GM23248 (cell line): ENCODE data around the gene ZFX. TPM values are rescaled to one million over a fixed set of nuclear protein-coding genes. Genes with fewer than 3 reads are reported as not detected.

Source experiments
- DNase-seq: peaks from one replicate; pipeline ENCODE4 v3.0.0-alpha.2; 2015
- H2AFZ ChIP-seq: fragments of 200-600 bp; sonication (generic); 2 replicates; pipeline ENCODE4 v1.6.1; 2016; ENCODE audit warnings: antibody characterized with exemption
- H3F3A ChIP-seq: fragments of 200-600 bp; sonication (generic); 2 replicates; pipeline ENCODE4 v1.6.1; 2016; ENCODE audit warnings: mild to moderate bottlenecking, antibody characterized with exemption, mixed run types; ENCODE audit not compliant: insufficient read depth
- H3K27ac ChIP-seq: fragments of 200-600 bp; sonication (generic); 2 replicates; pipeline ENCODE4 v1.5.1; 2016; ENCODE audit warnings: mild to moderate bottlenecking
- H3K27me3 ChIP-seq: fragments of 200-600 bp; sonication (generic); replicated peaks from 2 replicates; pipeline ENCODE4 v1.6.1; 2016; ENCODE audit warnings: mild to moderate bottlenecking; ENCODE audit not compliant: insufficient read depth
- H3K36me3 ChIP-seq: fragments of 200-600 bp; sonication (generic); 2 replicates; pipeline ENCODE4 v1.6.1; 2016; ENCODE audit warnings: low read depth, mild to moderate bottlenecking
- H3K4me1 ChIP-seq: fragments of 200-600 bp; sonication (generic); 2 replicates; pipeline ENCODE4 v1.6.1; 2016; ENCODE audit warnings: mild to moderate bottlenecking; ENCODE audit not compliant: insufficient read depth
- H3K4me2 ChIP-seq: fragments of 200-600 bp; sonication (generic); one replicate; pipeline ENCODE4 v1.6.1; 2016; ENCODE audit warnings: mild to moderate bottlenecking; ENCODE audit not compliant: unreplicated experiment
- H3K4me3 ChIP-seq: fragments of 200-600 bp; sonication (generic); 2 replicates; pipeline ENCODE4 v1.5.1; 2016; ENCODE audit warnings: mild to moderate bottlenecking
- H3K79me2 ChIP-seq: fragments of 200-600 bp; sonication (generic); 2 replicates; pipeline ENCODE4 v1.6.1; 2016; ENCODE audit warnings: mild to moderate bottlenecking; ENCODE audit not compliant: insufficient read depth
- H3K9ac ChIP-seq: fragments of 200-600 bp; sonication (generic); 2 replicates; pipeline ENCODE4 v1.6.1; 2016; ENCODE audit warnings: mild to moderate bottlenecking
- H3K9me2 ChIP-seq: fragments of 200-600 bp; sonication (generic); 2 replicates; pipeline ENCODE4 v1.6.1; 2016; ENCODE audit warnings: mixed run types, mild to moderate bottlenecking, moderate library complexity; ENCODE audit not compliant: insufficient read depth
- H3K9me3 ChIP-seq: fragments of 200-600 bp; sonication (generic); one replicate; pipeline ENCODE4 v1.6.1; 2017; ENCODE audit warnings: low read depth
- H4K20me1 ChIP-seq: fragments of 200-600 bp; sonication (generic); 2 replicates; pipeline ENCODE4 v1.6.0; 2016; ENCODE audit not compliant: insufficient read depth
- EZH2 ChIP-seq: fragments of 200-600 bp; sonication (generic); IDR thresholded peaks from 2 replicates; pipeline ENCODE4 v1.6.1; 2018; ENCODE audit warnings: antibody characterized with exemption, mild to moderate bottlenecking; ENCODE audit not compliant: insufficient read depth, poor library complexity, severe bottlenecking
- EZH2phosphoT487 ChIP-seq: fragments of 200-600 bp; sonication (generic); IDR thresholded peaks from 2 replicates; pipeline ENCODE4 v1.6.1; 2018; ENCODE audit warnings: antibody characterized with exemption, moderate library complexity, mild to moderate bottlenecking, low read depth; ENCODE audit not compliant: insufficient read depth
- WGBS, 2 experiments: methylation state at CpG; one replicate each; pipeline ENCODE4 v1.1.6; 2015 to 2017; ENCODE audit warnings: low lambda C conversion rate in 2 of 2, low coverage in 1 of 2; ENCODE audit errors: missing lambda C conversion rate in 2 of 2; 5-methylcytosine and 5-hydroxymethylcytosine counted together
- in situ Hi-C: fragments of 300-500 bp; cut with MboI; formaldehyde crosslinking; loops from 2 replicates; pipeline ENCODE4 v1.15.0; 2020
- polyA plus RNA-seq: library from polyadenylated mRNA; unstranded; fragments of >200 nt; fragmentation: Nextera tagmentation; extraction: Ambion mirVana; gene quantifications from 2 replicates; pipeline ENCODE4 v1.2.1, GENCODE V29; 2016
- total RNA-seq: library from RNA; depleted of rRNA; stranded (reverse); fragments of >200 nt; shearing (Covaris generic); gene quantifications from 2 replicates; pipeline ENCODE4 v1.2.3, GENCODE V29; 2014

ZFX gene
- total and polyA plus RNA-seq, 2 experiments from 2014 or later: 19.6 to 24.1 TPM

- no peaks in the 10 kb centered on the region for H3K9me2 ChIP-seq
- H3K27me3 ChIP-seq: no peaks in the 10 kb centered on the region
- no peak overlapping the region for H2AFZ ChIP-seq
- H3K4me3 ChIP-seq: no peak overlapping the region
- H3K4me2 ChIP-seq: no peak overlapping the region
- DNase-seq: no peak
- no peaks in the 10 kb centered on the region for H3K9me3 ChIP-seq
- H3K27ac ChIP-seq: no peak overlapping the region
- no peak overlapping the region for H3K9ac ChIP-seq
- no peaks in the 10 kb centered on the region for H3K36me3 ChIP-seq
- TF ChIP-seq EZH2phosphoT487: no peak
- TF ChIP-seq EZH2: no peak
- H3F3A ChIP-seq: peaks cover 12% of the 10 kb centered on the region
- no peaks in the 10 kb centered on the region; the same call in 1 of the 2 replicates for H4K20me1 ChIP-seq
- peaks cover 100% of the 10 kb centered on the region for H3K79me2 ChIP-seq
- in situ Hi-C loops: no loop called here
- peaks cover 23% of the 10 kb centered on the region for H3K4me1 ChIP-seq
- 100% methylated on average over 1 of the region's 1 CpG for WGBS, 2 experiments
These were observed 51.7 kb downstream of the ZFX start for GRCh38 chrX:24201216-24201615.

GRCh38 chrX:24202465-24203031 is 53.0 kb downstream of the ZFX start:
- H3K4me2 ChIP-seq: no peak overlapping the region
- no peak overlapping the region for H2AFZ ChIP-seq
- no peak overlapping the region for H3K4me3 ChIP-seq
- no peaks in the 10 kb centered on the region for H3K9me3 ChIP-seq
- in situ Hi-C loops: no loop called here
- H3K27me3 ChIP-seq: no peaks in the 10 kb centered on the region
- H3F3A ChIP-seq: peaks cover 15% of the 10 kb centered on the region
- H3K79me2 ChIP-seq: peaks cover 100% of the 10 kb centered on the region
- H3K4me1 ChIP-seq: peaks cover 26% of the 10 kb centered on the region
- H4K20me1 ChIP-seq: no peaks in the 10 kb centered on the region; the same call in 1 of the 2 replicates
- no peak overlapping the region for H3K9ac ChIP-seq
- no peak for TF ChIP-seq EZH2phosphoT487
- TF ChIP-seq EZH2: no peak
- DNase-seq: no peak
- H3K9me2 ChIP-seq: no peaks in the 10 kb centered on the region
- 82 to 90% methylated on average over 6 of the region's 6 CpGs for WGBS, 2 experiments
- H3K27ac ChIP-seq: no peak overlapping the region
- H3K36me3 ChIP-seq: 0 out of 2 replicates have a peak, but pooled peaks cover 4% of the 10 kb centered on the region

- no peaks in the 10 kb centered on the region; the same call in 1 of the 2 replicates for H4K20me1 ChIP-seq
These were observed 53.7 kb downstream of the ZFX start for GRCh38 chrX:24203072-24203808.

GRCh38 chrX:24204331-24204730 is 54.8 kb downstream of the ZFX start:
- peak; percentile 72 for DNase-seq
- WGBS, 2 experiments: 48 to 59% methylated on average over 5 of the region's 5 CpGs
- H3K4me2 ChIP-seq: peak overlapping the region; percentile 60

More at GRCh38 chrX:24203072-24203808, 53.7 kb downstream of the ZFX start:
- Histone ChIP-seq H3K79me2 (peaks cover 96% of the 10 kb centered on the region), H3K4me3 (no peak overlapping the region), H3K9me2 (no peaks in the 10 kb centered on the region), H3K36me3 (peaks cover 5% of the 10 kb centered on the region; the same call in 1 of the 2 replicates), H3K9ac (no peak overlapping the region), H3K4me1 (peaks cover 33% of the 10 kb centered on the region), H2AFZ (no peak overlapping the region), H3K4me2 (no peak overlapping the region), H3K27me3 (no peaks in the 10 kb centered on the region), H3K9me3 (no peaks in the 10 kb centered on the region), H3K27ac (peak overlapping the region; percentile 70; the same call in 1 of the 2 replicates), H3F3A (peaks cover 22% of the 10 kb centered on the region)
- TF ChIP-seq EZH2 (no peak), EZH2phosphoT487 (no peak)
- in situ Hi-C loops: no loop called here
- no peak for DNase-seq
- WGBS, 2 experiments: 85 to 92% methylated on average over 12 to 13 of the region's 13 CpGs

More at GRCh38 chrX:24204331-24204730, 54.8 kb downstream of the ZFX start:
- Histone ChIP-seq H3K9me3 (no peaks in the 10 kb centered on the region), H3K9ac (peak overlapping the region; percentile 48), H3K79me2 (peaks cover 90% of the 10 kb centered on the region), H3K27me3 (no peaks in the 10 kb centered on the region), H3F3A (peaks cover 25% of the 10 kb centered on the region), H3K9me2 (no peaks in the 10 kb centered on the region), H3K4me3 (no peak overlapping the region), H4K20me1 (no peaks in the 10 kb centered on the region; the same call in 1 of the 2 replicates), H3K4me1 (peaks cover 33% of the 10 kb centered on the region), H3K36me3 (peaks cover 5% of the 10 kb centered on the region; the same call in 1 of the 2 replicates), H3K27ac (peak overlapping the region; percentile 70), H2AFZ (no peak overlapping the region)
- TF ChIP-seq EZH2: no peak
- no peak for TF ChIP-seq EZH2phosphoT487
- in situ Hi-C loops: no loop called here
